Erythroblast (primary cell): Measurements from ENCODE around the gene ADI1.
"Not testable (repeated sequence)": the region's sequence is repeated elsewhere in the genome, so short reads cannot be mapped to it uniquely, and the experiment has no call there.

ENCODE experiments used
- DNase-seq, 2 experiments: peaks; one replicate each; lab custom pipeline; 2025; lab: John Stamatoyannopoulos, UW
- GATA1 ChIP-seq: IDR thresholded peaks from 2 replicates; pipeline ENCODE4 v1.6.1; 2011; ENCODE audit warnings: low read depth, mild to moderate bottlenecking, control low read depth, low read length, moderate library complexity
- POLR2A ChIP-seq: IDR thresholded peaks from 2 replicates; pipeline ENCODE4 v1.6.1; 2011; ENCODE audit warnings: mild to moderate bottlenecking, low read length

ADI1 gene

GRCh38 chr2:3494984-3495666 lies 24.2 kb downstream of the ADI1 start:
- TF ChIP-seq POLR2A (no peak), GATA1 (no peak)
- no peak for DNase-seq

- DNase-seq, result peak; percentile 23 to 47
- no peak for TF ChIP-seq GATA1
- no peak for TF ChIP-seq POLR2A
These were observed 25.7 kb downstream of the ADI1 start for GRCh38 chr2:3493615-3494007.

- DNase-seq, result no peak
- TF ChIP-seq POLR2A (no peak), GATA1 (no peak)
These were observed 26.2 kb downstream of the ADI1 start for GRCh38 chr2:3492951-3493614.

GRCh38 chr2:3492475-3492787 lies 26.9 kb downstream of the ADI1 start:
- DNase-seq, result not testable (repeated sequence)

- TF ChIP-seq GATA1, result no peak
- TF ChIP-seq POLR2A, result no peak
- no peak for DNase-seq
These were observed 27.4 kb downstream of the ADI1 start for GRCh38 chr2:3491716-3492474.

GRCh38 chr2:3491306-3491705 lies 28.0 kb downstream of the ADI1 start:
- DNase-seq, result no peak
- TF ChIP-seq POLR2A (no peak), GATA1 (no peak)

GRCh38 chr2:3490191-3491170 lies 28.9 kb downstream of the ADI1 start:
- no peak for DNase-seq
- TF ChIP-seq GATA1 (no peak), POLR2A (no peak)

- no peak for TF ChIP-seq GATA1
- no peak for TF ChIP-seq POLR2A
- no peak for DNase-seq
These were observed 29.6 kb downstream of the ADI1 start for GRCh38 chr2:3489764-3490115.

- no peak for DNase-seq
- no peak for TF ChIP-seq GATA1
- no peak for TF ChIP-seq POLR2A
These were observed 30.2 kb downstream of the ADI1 start for GRCh38 chr2:3488855-3489763.

GRCh38 chr2:3488061-3488531 lies 31.2 kb downstream of the ADI1 start:
- no peak for DNase-seq
- TF ChIP-seq POLR2A, result no peak
- no peak for TF ChIP-seq GATA1

GRCh38 chr2:3487432-3487831 lies 31.9 kb downstream of the ADI1 start:
- TF ChIP-seq POLR2A, result no peak
- no peak for TF ChIP-seq GATA1
- no peak for DNase-seq

GRCh38 chr2:3487028-3487425 lies 32.3 kb downstream of the ADI1 start:
- DNase-seq, result no peak

More at GRCh38 chr2:3487028-3487425, 32.3 kb downstream of the ADI1 start:
- TF ChIP-seq GATA1 (no peak), POLR2A (no peak)
